ENCODE data around the gene CYP2A13. TPM values are rescaled to one million over a fixed set of nuclear protein-coding genes. Genes with fewer than 3 reads are reported as not detected.
"Not testable (repeated sequence)": the region's sequence is repeated elsewhere in the genome, so short reads cannot be mapped to it uniquely, and the experiment has no call there.

The CYP2A13 gene
- total RNA-seq, 1 experiment from 2014 or later, result 0.48 TPM

- TF ChIP-seq CREB1 (CRISPR knock-in tag; IDR thresholded peaks at IDR 0.05) (no peak), NFYB (CRISPR knock-in tag; conservative IDR thresholded peaks at IDR 0.05; ENCODE audit: low read depth) (no peak), ARID4B (CRISPR knock-in tag; IDR thresholded peaks at IDR 0.05; ENCODE audit: borderline replicate concordance) (no peak), ATF1 (CRISPR knock-in tag; IDR thresholded peaks at IDR 0.05) (no peak)
Observed at GRCh38 chr19:41123716-41124294, 35.6 kb downstream of the CYP2A13 start (continued).

GRCh38 chr19:41126765-41127203 is 38.5 kb downstream of the CYP2A13 start:
- H3K27me3 Mint-ChIP-seq (ENCODE audit: low read depth), result peaks cover 23% of the 10 kb centered on the region
- peak overlapping the region; percentile 60 for H3K27ac Mint-ChIP-seq
- H3K36me3 Mint-ChIP-seq, POLR2A ChIA-PET, H3K9me3 Mint-ChIP-seq, H3K4me3 Mint-ChIP-seq: not testable (repeated sequence)
- ATAC-seq (peak; percentile 58), DNase-seq (ENCODE audit: low spot score) (peak; percentile 60)
- H3K4me1 Mint-ChIP-seq, result peaks cover 29% of the 10 kb centered on the region
- CTCF ChIA-PET, result interaction anchor here (0.6 to 2.7 kb wide), 15 partner anchors 9 to 303 kb away, joined by 3 to 20 read pairs (median 3); partner anchors contain the start of genes CYP2F1 and HNRNPUL1
- TF ChIP-seq CTCF (IDR thresholded peaks at IDR 0.05) (peak; percentile 59), TEAD1 (CRISPR knock-in tag; IDR thresholded peaks at IDR 0.05) (peak; percentile 75; the same call in 1 of the 2 replicates)

GRCh38 chr19:41127362-41127761 is 39.1 kb downstream of the CYP2A13 start:
- ChIA-PET CTCF (interaction anchor here (0.6 to 2.7 kb wide), 13 partner anchors 8 to 302 kb away, joined by 3 to 20 read pairs (median 3); partner anchors contain the start of genes CYP2F1 and HNRNPUL1), POLR2A (interaction anchor here (0.5 kb wide), 1 partner anchor 550 kb away, joined by 3 read pairs; no protein-coding TSS in a partner anchor)
- H3K27ac Mint-ChIP-seq, result peak overlapping the region; percentile 71
- H3K4me3 Mint-ChIP-seq, result peak overlapping the region; percentile 52; the same call in 1 of the 2 replicates
- not testable (repeated sequence) for H3K36me3 Mint-ChIP-seq; DNase-seq (ENCODE audit: low spot score); H3K9me3 Mint-ChIP-seq; ATAC-seq
- peaks cover 25% of the 10 kb centered on the region for H3K27me3 Mint-ChIP-seq (ENCODE audit: low read depth)
- TF ChIP-seq ZNF121 (CRISPR knock-in tag; IDR thresholded peaks at IDR 0.05), result peak; percentile 98
- H3K4me1 Mint-ChIP-seq, result peaks cover 29% of the 10 kb centered on the region

GRCh38 chr19:41127801-41128300 is 39.6 kb downstream of the CYP2A13 start:
- peak; percentile 78 for DNase-seq (ENCODE audit: low spot score)
- peaks cover 29% of the 10 kb centered on the region for H3K27me3 Mint-ChIP-seq (ENCODE audit: low read depth)
- H3K36me3 Mint-ChIP-seq, POLR2A ChIA-PET, H3K9me3 Mint-ChIP-seq: not testable (repeated sequence)
- H3K27ac Mint-ChIP-seq, result peak overlapping the region; percentile 71
- CTCF ChIA-PET, result interaction anchor here (0.7 to 2.7 kb wide), 5 partner anchors 16 to 181 kb away, joined by 3 to 20 read pairs (median 6); partner anchors contain the start of gene HNRNPUL1
- peak overlapping the region; percentile 52 for H3K4me3 Mint-ChIP-seq
- 0 out of 2 replicates have a peak, but pooled peaks have one; percentile 15 for TF ChIP-seq MAX (CRISPR knock-in tag; IDR thresholded peaks at IDR 0.05)
- 0 out of 2 replicates have a peak, but pooled peaks have one; percentile 28 for TF ChIP-seq SP1 (CRISPR knock-in tag; conservative IDR thresholded peaks at IDR 0.05)
- peak; percentile 89 for ATAC-seq
- peaks cover 29% of the 10 kb centered on the region for H3K4me1 Mint-ChIP-seq

GRCh38 chr19:41128692-41129091 is 40.4 kb downstream of the CYP2A13 start:
- H3K4me3 Mint-ChIP-seq, result no peak overlapping the region
- ChIA-PET CTCF (no interaction called here), POLR2A (no interaction called here)
- DNase-seq (ENCODE audit: low spot score), result no peak
- peaks cover 29% of the 10 kb centered on the region for H3K4me1 Mint-ChIP-seq
- ATAC-seq, result no peak
- H3K9me3 Mint-ChIP-seq, result no peaks in the 10 kb centered on the region
- H3K27me3 Mint-ChIP-seq (ENCODE audit: low read depth), result peaks cover 35% of the 10 kb centered on the region
- no peaks in the 10 kb centered on the region for H3K36me3 Mint-ChIP-seq
- H3K27ac Mint-ChIP-seq, result no peak overlapping the region
- TF ChIP-seq ZNF512 (CRISPR knock-in tag; IDR thresholded peaks at IDR 0.05; ENCODE audit: borderline replicate concordance) (0 out of 2 replicates have a peak, but pooled peaks have one; percentile 26), ZNF396 (CRISPR knock-in tag; IDR thresholded peaks at IDR 0.05; ENCODE audit: borderline replicate concordance) (no peak)

All from WTC11 (cell line).